Activated CD4-positive, CD25-positive, alpha-beta regulatory T cell treated with anti-CD3 and anti-CD28 coated beads, Interleukin-2, amount 50 U/mL, for 72 hours (primary cell): ENCODE data around the gene SLC9A9.

Source experiments
- DNase-seq: peaks from one replicate; pipeline ENCODE4 v3.0.0; 2021

The SLC9A9 gene

DNA sequence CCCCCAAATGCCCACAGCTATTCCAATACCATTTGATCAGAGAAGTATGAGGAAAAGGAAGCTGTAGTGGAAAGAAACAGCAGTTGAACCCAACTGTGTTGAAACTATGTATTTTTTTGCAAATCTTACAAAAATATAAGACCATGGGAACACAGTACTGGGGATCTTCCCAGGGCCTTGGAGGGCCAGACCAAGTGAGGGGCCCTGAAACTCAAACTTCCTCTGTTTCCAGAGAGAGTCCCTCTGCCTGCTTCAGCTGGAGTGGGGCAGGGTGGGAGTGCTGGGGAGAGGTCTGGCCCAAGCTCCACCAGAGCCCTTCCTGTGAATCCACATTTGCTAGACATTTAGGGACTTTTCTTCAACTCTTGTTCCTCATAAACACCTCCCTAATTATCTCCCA is 464.8 kb downstream of the SLC9A9 start:
- DNase-seq, result no peak

GRCh38 chr3:143382816-143383215 is 465.5 kb downstream of the SLC9A9 start:
- no peak for DNase-seq

GRCh38 chr3:143380449-143380848 is 467.8 kb downstream of the SLC9A9 start:
- DNase-seq, result no peak

DNA sequence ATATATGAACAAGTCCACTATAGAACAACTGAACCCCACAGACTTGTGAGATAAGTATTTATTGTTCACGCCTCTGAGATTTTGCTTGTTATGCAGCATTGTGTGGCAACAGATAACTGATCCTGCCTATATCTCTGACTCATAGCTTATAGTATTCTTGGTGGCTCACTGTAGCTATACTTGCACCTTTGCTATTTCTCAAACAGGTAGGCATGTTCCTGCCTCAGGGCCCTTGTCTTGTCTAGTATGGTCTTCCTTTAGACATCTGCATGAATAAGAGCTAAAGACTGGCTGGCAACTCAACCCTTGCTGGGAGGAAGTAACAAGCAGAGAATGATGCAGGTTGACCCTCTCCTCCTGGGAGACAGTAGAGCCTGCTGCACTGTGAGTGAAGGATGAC is 472.6 kb downstream of the SLC9A9 start:
- DNase-seq, result no peak

DNA sequence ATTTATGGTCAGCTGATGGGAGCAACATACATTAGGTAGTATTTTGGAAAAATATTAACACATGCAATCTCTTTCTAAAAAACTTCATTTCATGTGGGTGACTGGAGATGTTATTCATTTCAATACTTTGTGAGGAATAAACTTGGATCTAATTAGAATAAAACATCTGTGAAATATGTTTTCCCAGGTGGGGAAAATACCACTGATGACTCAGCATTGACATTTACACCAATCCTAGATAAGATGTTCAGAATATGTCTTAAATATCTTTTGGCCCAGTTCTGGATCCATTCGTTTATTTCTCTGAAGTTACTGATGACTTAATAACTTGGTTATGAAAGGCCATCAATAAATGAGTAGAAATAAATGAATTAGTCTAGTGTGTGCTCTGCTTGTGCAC is 481.1 kb downstream of the SLC9A9 start:
- DNase-seq, result no peak

DNA sequence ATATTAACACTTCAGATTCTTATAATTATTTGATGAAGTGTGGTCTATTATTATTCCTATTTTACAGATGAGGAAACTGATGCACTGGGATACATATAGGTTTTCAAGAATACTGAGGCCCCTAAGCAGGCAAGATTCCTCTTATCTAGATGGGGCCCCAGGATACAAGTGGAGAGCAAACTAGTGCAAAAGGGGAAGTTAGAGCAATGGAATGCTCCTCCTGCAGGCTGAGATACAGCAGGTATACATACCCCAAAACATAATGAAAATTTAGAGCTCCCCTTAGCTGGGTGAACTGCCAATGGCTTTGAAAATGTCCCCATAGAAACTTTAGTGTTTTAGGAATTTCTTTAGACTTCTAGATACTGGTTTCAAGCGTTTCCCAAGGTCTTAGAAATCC is 481.6 kb downstream of the SLC9A9 start:
- DNase-seq, result no peak

- no peak for DNase-seq
Observed at GRCh38 chr3:143363949-143364348, 484.3 kb downstream of the SLC9A9 start.

GRCh38 chr3:143363276-143363675 is 485.0 kb downstream of the SLC9A9 start:
- no peak for DNase-seq

GRCh38 chr3:143362115-143362991 is 485.9 kb downstream of the SLC9A9 start:
- DNase-seq, result no peak

GRCh38 chr3:143361589-143361988 is 486.7 kb downstream of the SLC9A9 start:
- DNase-seq, result no peak

- no peak for DNase-seq
Observed at GRCh38 chr3:143360244-143360643, 488.0 kb downstream of the SLC9A9 start.

- DNase-seq, result no peak
Observed at GRCh38 chr3:143358793-143359491, 489.3 kb downstream of the SLC9A9 start.

GRCh38 chr3:143358155-143358792 is 490.0 kb downstream of the SLC9A9 start:
- no peak for DNase-seq

DNA sequence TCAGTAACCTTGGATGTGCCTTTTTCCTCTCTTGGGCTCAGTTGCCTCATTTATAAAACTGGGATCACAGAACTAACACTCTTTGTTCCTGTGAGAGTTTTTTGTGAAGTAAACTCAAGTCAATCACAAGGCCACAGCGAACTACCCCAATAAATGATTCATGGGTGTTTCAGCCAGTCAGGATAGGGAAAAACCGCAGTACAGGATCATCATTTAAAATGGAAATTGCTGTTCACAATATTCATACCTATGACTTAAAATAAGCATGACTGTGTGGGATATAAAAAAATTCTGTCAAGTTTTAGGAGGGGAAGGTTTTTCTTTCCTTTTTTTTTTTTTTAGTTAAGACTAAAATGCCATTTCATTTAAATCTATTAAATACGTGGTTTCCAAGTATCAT is 490.6 kb downstream of the SLC9A9 start:
- no peak for DNase-seq

DNA sequence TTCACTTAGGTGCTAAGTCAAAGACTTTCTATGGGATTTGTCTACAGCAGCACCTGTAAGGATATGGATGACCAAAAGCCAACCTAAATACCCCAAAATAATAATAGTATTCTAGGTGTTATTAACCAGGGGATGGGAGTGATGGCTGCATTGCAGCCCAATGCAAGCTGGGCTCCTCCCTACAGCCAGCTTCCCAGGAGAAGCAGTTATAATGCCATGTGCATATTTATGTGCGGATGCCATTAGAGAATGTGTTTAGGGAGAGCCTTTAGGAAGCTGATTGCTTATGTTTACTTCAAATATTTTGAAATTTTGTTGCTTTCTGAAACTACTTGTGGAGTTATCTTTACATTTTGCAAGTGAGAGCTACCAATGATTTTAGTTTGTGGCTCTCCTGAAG is 491.4 kb downstream of the SLC9A9 start:
- DNase-seq, result no peak

GRCh38 chr3:143354342-143354741 is 493.9 kb downstream of the SLC9A9 start:
- DNase-seq, result no peak

- no peak for DNase-seq
Observed at GRCh38 chr3:143352850-143353550, 495.3 kb downstream of the SLC9A9 start.

- DNase-seq, result no peak
Observed at GRCh38 chr3:143351895-143352608, 496.2 kb downstream of the SLC9A9 start.

DNA sequence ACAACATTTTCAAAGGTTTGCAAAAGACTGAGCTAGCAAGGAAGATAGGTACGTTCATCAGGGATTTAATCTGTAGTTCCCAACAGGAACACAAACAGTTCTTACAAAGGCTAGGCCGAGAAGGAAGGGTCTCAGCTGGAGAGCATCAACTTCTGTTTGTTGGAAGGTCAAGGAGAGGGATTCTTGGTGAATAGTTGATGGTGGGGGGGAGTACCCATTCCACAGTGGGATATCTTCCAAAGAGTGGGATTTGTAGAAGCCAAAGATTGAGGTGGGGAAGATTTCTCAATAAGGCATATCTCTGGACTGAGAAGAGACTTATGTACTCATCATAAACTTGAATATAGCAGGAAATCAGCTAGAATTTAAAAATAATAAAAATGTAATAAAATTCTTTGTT is 496.9 kb downstream of the SLC9A9 start:
- no peak for DNase-seq

DNA sequence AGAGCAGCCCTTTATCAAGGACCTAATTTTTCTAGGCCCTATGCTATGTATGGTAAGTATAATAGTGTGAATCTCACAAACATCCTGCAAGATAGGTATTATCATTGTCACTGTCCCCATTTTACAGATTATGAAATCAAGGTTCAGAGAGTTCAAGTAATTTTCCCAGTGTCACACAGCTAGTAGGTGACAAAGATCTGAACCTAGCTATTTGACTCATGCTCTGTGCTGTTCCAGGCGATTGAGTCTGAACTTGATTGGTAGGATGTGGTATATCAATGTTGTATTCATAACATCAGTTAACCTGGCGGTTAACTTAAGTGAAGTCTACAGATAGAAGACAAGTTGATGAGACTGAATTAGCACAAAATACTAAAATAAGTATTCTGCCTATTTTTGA is 498.8 kb downstream of the SLC9A9 start:
- DNase-seq, result no peak

DNA sequence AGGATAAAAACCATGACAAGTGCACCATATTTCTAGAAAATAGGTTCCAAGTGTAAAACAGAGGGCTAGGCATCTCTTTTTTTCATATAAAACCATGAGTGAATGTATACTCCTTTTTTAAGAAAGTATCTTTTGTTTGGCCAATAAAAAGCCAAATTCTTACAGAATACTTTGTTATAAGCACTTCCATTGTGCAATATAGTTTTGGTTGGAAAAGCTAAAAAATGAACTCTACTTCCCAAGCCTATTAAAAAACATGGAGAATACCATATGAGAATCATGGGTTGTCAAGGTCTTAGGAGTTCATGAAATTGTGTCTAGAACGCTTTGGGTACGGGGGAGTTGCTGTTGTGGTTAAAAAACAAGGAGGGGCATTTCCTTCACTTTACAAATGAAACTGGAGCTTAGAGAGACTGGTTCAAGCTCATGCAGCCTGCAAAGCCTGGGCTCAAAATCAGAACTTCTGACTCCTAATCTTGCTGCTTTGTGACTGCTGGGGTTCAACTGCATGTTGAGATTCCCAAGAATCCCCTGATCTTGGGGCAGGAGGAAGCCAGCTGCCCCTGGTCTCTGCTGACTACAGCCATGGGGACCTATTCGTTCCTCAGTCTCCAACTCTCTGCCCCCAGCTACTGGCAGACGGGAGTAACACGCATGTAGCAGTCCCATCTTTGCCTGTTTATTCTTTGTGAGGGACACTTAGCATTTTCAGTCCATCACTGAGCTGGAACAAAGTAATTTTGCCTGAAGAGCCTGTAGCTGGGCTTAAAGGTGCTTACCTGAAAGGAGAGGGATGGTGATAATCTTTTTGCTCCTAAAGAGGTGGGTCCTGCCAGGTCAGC is 499.6 kb downstream of the SLC9A9 start:
- no peak for DNase-seq
